ENCODE results near the gene ABHD1. TPM values are rescaled to one million over a fixed set of nuclear protein-coding genes. Genes with fewer than 3 reads are reported as not detected.

Gene ABHD1
- total and polyA plus RNA-seq, 8 donors = 0.26 to 0.99 (median 0.34) TPM; not detected in 1

- no peak overlapping the region for H3K4me3 ChIP-seq
- H3K27me3 ChIP-seq = peaks cover 0 to 6% (median 0%) of the 10 kb centered on the region in 4 donors
- ATAC-seq = no peak
- no peak for FAIRE-seq
- no peak overlapping the region for H3K27ac ChIP-seq
- H3K9me3 ChIP-seq = no peaks in the 10 kb centered on the region
- H3K36me3 ChIP-seq = no peaks in the 10 kb centered on the region
- WGBS, 2 donors = 83 to 92% methylated on average over 7 of the region's 7 CpGs
- peaks cover 0 to 8% (median 3%) of the 10 kb centered on the region in 3 donors for H3K4me1 ChIP-seq
- TF ChIP-seq, protein P1, sequence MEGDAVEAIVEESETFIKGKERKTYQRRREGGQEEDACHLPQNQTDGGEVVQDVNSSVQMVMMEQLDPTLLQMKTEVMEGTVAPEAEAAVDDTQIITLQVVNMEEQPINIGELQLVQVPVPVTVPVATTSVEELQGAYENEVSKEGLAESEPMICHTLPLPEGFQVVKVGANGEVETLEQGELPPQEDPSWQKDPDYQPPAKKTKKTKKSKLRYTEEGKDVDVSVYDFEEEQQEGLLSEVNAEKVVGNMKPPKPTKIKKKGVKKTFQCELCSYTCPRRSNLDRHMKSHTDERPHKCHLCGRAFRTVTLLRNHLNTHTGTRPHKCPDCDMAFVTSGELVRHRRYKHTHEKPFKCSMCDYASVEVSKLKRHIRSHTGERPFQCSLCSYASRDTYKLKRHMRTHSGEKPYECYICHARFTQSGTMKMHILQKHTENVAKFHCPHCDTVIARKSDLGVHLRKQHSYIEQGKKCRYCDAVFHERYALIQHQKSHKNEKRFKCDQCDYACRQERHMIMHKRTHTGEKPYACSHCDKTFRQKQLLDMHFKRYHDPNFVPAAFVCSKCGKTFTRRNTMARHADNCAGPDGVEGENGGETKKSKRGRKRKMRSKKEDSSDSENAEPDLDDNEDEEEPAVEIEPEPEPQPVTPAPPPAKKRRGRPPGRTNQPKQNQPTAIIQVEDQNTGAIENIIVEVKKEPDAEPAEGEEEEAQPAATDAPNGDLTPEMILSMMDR (IDR thresholded peaks at IDR 0.05) = no peak
- intact Hi-C loops (cut with DNase I) = no loop called here
- no peak for DNase-seq
Measured at GRCh38 chr2:27122791-27123190, 824 bp upstream of the ABHD1 start.

GRCh38 chr2:27125104-27125503 lies 1.5 kb downstream of the ABHD1 start:
- DNase-seq (no peak), FAIRE-seq (no peak), ATAC-seq (no peak)
- H3K36me3 ChIP-seq = no peaks in the 10 kb centered on the region
- 81 to 82% methylated on average over 3 of the region's 3 CpGs for WGBS, 2 donors
- no peaks in the 10 kb centered on the region for H3K9me3 ChIP-seq
- intact Hi-C loops (cut with DNase I) = no loop called here
- H3K4me1 ChIP-seq = peaks cover 0 to 4% (median 0%) of the 10 kb centered on the region in 3 donors
- TF ChIP-seq, protein P1 (IDR thresholded peaks at IDR 0.05) = no peak
- H3K27me3 ChIP-seq = no peaks in the 10 kb centered on the region
- no peak overlapping the region for H3K4me3 ChIP-seq
- no peak overlapping the region for H3K27ac ChIP-seq

GRCh38 chr2:27126252-27126710 lies 2.7 kb downstream of the ABHD1 start:
- H3K4me3 ChIP-seq = no peak overlapping the region
- intact Hi-C loops (cut with DNase I) = no loop called here
- H3K27ac ChIP-seq = no peak overlapping the region
- FAIRE-seq (no peak), ATAC-seq (no peak), DNase-seq (no peak)
- TF ChIP-seq, protein P1 (IDR thresholded peaks at IDR 0.05) = no peak
- H3K36me3 ChIP-seq = peaks cover 4 to 10% (median 9%) of the 10 kb centered on the region in 3 donors
- H3K4me1 ChIP-seq = peaks cover 0 to 4% (median 0%) of the 10 kb centered on the region in 3 donors
- no peaks in the 10 kb centered on the region for H3K9me3 ChIP-seq
- WGBS, 2 donors = 33 to 46% methylated on average over 5 of the region's 5 CpGs
- no peaks in the 10 kb centered on the region for H3K27me3 ChIP-seq

DNA sequence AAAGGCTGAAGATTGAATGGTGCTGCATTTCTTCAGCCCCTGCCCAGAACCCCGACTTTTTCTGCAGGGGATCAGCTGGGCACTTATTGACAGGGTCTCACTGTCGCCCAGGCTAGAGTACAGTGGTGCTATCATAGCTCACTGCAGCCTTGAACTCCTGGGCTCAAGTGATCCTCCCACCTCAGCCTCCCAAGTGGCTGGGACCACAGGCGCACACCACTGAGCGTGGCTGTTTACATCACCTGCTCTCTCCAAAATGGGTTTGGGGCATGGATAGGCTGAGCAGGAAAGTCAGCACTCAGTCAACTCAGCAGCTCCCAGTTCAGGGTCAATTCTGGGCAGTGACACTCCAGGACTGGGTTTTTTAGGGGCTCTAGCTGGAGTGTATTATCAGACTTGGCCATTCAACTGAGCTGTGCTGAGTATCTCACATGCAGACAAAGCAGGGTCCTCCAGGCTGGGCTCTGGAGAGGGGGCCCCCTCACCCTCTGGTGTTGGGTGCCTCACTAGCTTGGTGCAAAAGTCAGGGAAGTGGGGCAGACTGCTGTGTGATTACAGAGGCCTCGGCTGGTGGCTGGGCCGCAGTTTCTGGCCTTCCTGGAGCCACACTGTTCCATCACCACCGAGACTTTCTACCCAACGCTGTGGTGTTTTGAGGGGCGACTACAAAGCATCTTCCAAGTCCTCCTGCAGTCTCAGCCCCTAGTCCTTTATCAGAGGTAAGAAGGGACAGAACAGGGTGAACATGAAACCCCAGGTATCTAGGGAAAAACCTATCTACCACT lies 4.5 kb downstream of the ABHD1 start:
- WGBS, 2 donors = 80 to 85% methylated on average over 9 of the region's 9 CpGs

More for the DNA sequence above, 4.5 kb downstream of the ABHD1 start:
- TF ChIP-seq, protein P1 (IDR thresholded peaks at IDR 0.05) = no peak
- Histone ChIP-seq H3K27me3 (no peaks in the 10 kb centered on the region), H3K36me3 (peaks cover 6 to 16% (median 12%) of the 10 kb centered on the region in 3 donors), H3K4me1 (peaks cover 0 to 3% (median 2%) of the 10 kb centered on the region in 3 donors), H3K4me3 (no peak overlapping the region), H3K9me3 (no peaks in the 10 kb centered on the region), H3K27ac (no peak overlapping the region)
- ATAC-seq = no peak
- intact Hi-C loops (cut with DNase I) = no loop called here
- FAIRE-seq = no peak
- DNase-seq = no peak

Measured in pancreas (tissue), 10 donors.